IMR-90 (cell line): ENCODE results near the gene GRID1. TPM values are rescaled to one million over a fixed set of nuclear protein-coding genes. Genes with fewer than 3 reads are reported as not detected.

Experiments
- ATAC-seq: fragments of 200-7000 bp; cut with Tn5 transposase; 2 replicates; pipeline ENCODE4 v1.9.1; 2020; ENCODE audit warnings: low read depth, mild to moderate bottlenecking, moderate library complexity
- BruUV-seq: library from RNA; stranded (reverse); fragments of 400-500 nt; replicated peaks from 2 replicates; lab custom pipeline; 2021; lab: Mats Ljungman, UMichigan
- CTCF ChIA-PET: fragments of 300-600 bp; formaldehyde crosslinking; extraction: SDS; loops from one replicate; lab custom pipeline; 2021; ENCODE audit warnings: antibody characterized with exemption; lab: Yijun Ruan, JAX
- POLR2A ChIA-PET: fragments of 300-600 bp; sonication (Branson Sonifier 250); formaldehyde crosslinking; loops from one replicate; lab custom pipeline; 2022; ENCODE audit warnings: antibody characterized with exemption; ENCODE audit not compliant: unreplicated experiment; lab: Charles Lee
- DNase-seq: peaks from one replicate; pipeline ENCODE4 v3.0.0; 2013
- H2AFZ ChIP-seq: replicated peaks from 2 replicates; pipeline ENCODE3; 2013; ENCODE audit warnings: low read length, mild to moderate bottlenecking; ENCODE audit not compliant: poor library complexity
- H2AK5ac ChIP-seq: 2 replicates; pipeline ENCODE4 v1.6.1; 2013; ENCODE audit warnings: low read depth, low read length, inconsistent platforms
- H2AK9ac ChIP-seq: replicated peaks from 2 replicates; pipeline ENCODE3; 2013; ENCODE audit warnings: mild to moderate bottlenecking, low read depth, low read length, moderate library complexity; ENCODE audit not compliant: poor library complexity
- H2BK120ac ChIP-seq: 2 replicates; pipeline ENCODE4 v1.6.1; 2013; ENCODE audit warnings: low read depth, low read length, inconsistent platforms
- H2BK15ac ChIP-seq: 3 replicates; pipeline ENCODE4 v1.6.1; 2013; ENCODE audit warnings: low read depth, low read length, inconsistent platforms
- H2BK20ac ChIP-seq: 2 replicates; pipeline ENCODE4 v1.6.1; 2013; ENCODE audit warnings: low read depth, mild to moderate bottlenecking, inconsistent platforms, low read length, moderate library complexity
- H2BK5ac ChIP-seq: 2 replicates; pipeline ENCODE4 v1.6.1; 2013; ENCODE audit warnings: mild to moderate bottlenecking, low read depth, low read length, inconsistent platforms; ENCODE audit not compliant: poor library complexity, severe bottlenecking
- H3K14ac ChIP-seq: replicated peaks from 2 replicates; pipeline ENCODE4 v1.6.1; 2013; ENCODE audit warnings: low read depth, low read length, inconsistent platforms
- H3K18ac ChIP-seq: 2 replicates; pipeline ENCODE4 v1.6.1; 2013; ENCODE audit warnings: low read depth, low read length, control low read depth
- H3K23ac ChIP-seq: 2 replicates; pipeline ENCODE4 v1.6.1; 2013; ENCODE audit warnings: low read depth, low read length, inconsistent platforms
- H3K27ac ChIP-seq: 2 replicates; pipeline ENCODE4 v1.5.1; 2013; ENCODE audit warnings: mild to moderate bottlenecking, control low read depth, low read length; ENCODE audit not compliant: insufficient read depth
- H3K27me3 ChIP-seq: 2 replicates; pipeline ENCODE4 v1.6.1; 2013; ENCODE audit warnings: low read length; ENCODE audit not compliant: control insufficient read depth, insufficient read depth
- H3K36me3 ChIP-seq: 2 replicates; pipeline ENCODE4 v1.6.1; 2013; ENCODE audit warnings: low read length, mixed read lengths; ENCODE audit not compliant: control insufficient read depth, insufficient read depth
- H3K4ac ChIP-seq: 2 replicates; pipeline ENCODE4 v1.6.1; 2013; ENCODE audit warnings: low read depth, low read length, inconsistent platforms
- H3K4me1 ChIP-seq: 2 replicates; pipeline ENCODE4 v1.6.1; 2013; ENCODE audit warnings: low read length, mixed read lengths; ENCODE audit not compliant: control insufficient read depth, insufficient read depth
- H3K4me2 ChIP-seq: 2 replicates; pipeline ENCODE4 v1.6.1; 2013; ENCODE audit warnings: low read depth, mild to moderate bottlenecking, control low read depth, low read length, moderate library complexity
- H3K4me3 ChIP-seq: 2 replicates; pipeline ENCODE4 v1.5.1; 2013; ENCODE audit warnings: low read depth, mild to moderate bottlenecking, control low read depth, low read length, moderate library complexity; ENCODE audit not compliant: insufficient read depth
- H3K56ac ChIP-seq: 2 replicates; pipeline ENCODE4 v1.6.1; 2013; ENCODE audit warnings: low read length, inconsistent platforms; ENCODE audit not compliant: insufficient read depth; ENCODE audit errors: extremely low read depth
- H3K79me1 ChIP-seq, 2 experiments: 2 replicates each; pipeline ENCODE4 v1.6.1; 2013; ENCODE audit warnings: low read length in 2 of 2, inconsistent platforms in 1 of 2, low read depth in 1 of 2
- H3K9ac ChIP-seq: 2 replicates; pipeline ENCODE4 v1.6.1; 2013; ENCODE audit warnings: low read depth, low read length, control low read depth
- H3K9me1 ChIP-seq: 2 replicates; pipeline ENCODE4 v1.6.1; 2013; ENCODE audit warnings: low read length, inconsistent platforms; ENCODE audit not compliant: insufficient read depth
- H3K9me3 ChIP-seq: 2 replicates; pipeline ENCODE4 v1.6.1; 2013; ENCODE audit warnings: low read length; ENCODE audit not compliant: control insufficient read depth, insufficient read depth
- H4K20me1 ChIP-seq: 2 replicates; pipeline ENCODE4 v1.6.1; 2013; ENCODE audit warnings: low read length, inconsistent platforms; ENCODE audit not compliant: insufficient read depth
- H4K5ac ChIP-seq: 2 replicates; pipeline ENCODE4 v1.6.1; 2013; ENCODE audit warnings: mild to moderate bottlenecking, low read depth, low read length, control low read depth
- H4K8ac ChIP-seq, 2 experiments: 2 replicates each; pipeline ENCODE4 v1.6.1; 2013; ENCODE audit warnings: low read depth in 2 of 2, low read length in 2 of 2, control low read depth in 1 of 2, inconsistent platforms in 1 of 2
- H4K91ac ChIP-seq: 2 replicates; pipeline ENCODE4 v1.6.1; 2013; ENCODE audit warnings: low read depth, low read length, inconsistent platforms; ENCODE audit not compliant: insufficient read depth
- CEBPB ChIP-seq: IDR thresholded peaks from 2 replicates; pipeline ENCODE4 v1.6.1; 2012; ENCODE audit warnings: low read depth, low read length, improper control_type of control experiment
- CHD1 ChIP-seq: IDR thresholded peaks from 2 replicates; pipeline ENCODE4 v1.6.1; 2012; ENCODE audit warnings: low read depth, low read length, improper control_type of control experiment
- CTCF ChIP-seq: conservative IDR thresholded peaks from 2 replicates; pipeline ENCODE4 v1.5.1; 2012; ENCODE audit warnings: mild to moderate bottlenecking, low read depth, low read length, improper control_type of control experiment
- ELK1 ChIP-seq: fragments of 150-350 bp; IDR thresholded peaks from 2 replicates; pipeline ENCODE4 v1.6.1; 2016; ENCODE audit warnings: low read depth, mild to moderate bottlenecking, low read length, moderate library complexity, borderline replicate concordance
- FOS ChIP-seq: fragments of 150-350 bp; IDR thresholded peaks from 2 replicates; pipeline ENCODE4 v1.6.1; 2016; ENCODE audit warnings: low read depth, low read length
- MAZ ChIP-seq: IDR thresholded peaks from 2 replicates; pipeline ENCODE4 v1.6.1; 2012; ENCODE audit warnings: low read depth, mild to moderate bottlenecking, low read length, improper control_type of control experiment, moderate library complexity, borderline replicate concordance
- MXI1 ChIP-seq: IDR thresholded peaks from 2 replicates; pipeline ENCODE4 v1.6.1; 2012; ENCODE audit warnings: low read depth, mild to moderate bottlenecking, low read length, moderate library complexity, borderline replicate concordance
- NFE2L2 ChIP-seq: fragments of 150-350 bp; IDR thresholded peaks from 2 replicates; pipeline ENCODE4 v1.6.1; 2016; ENCODE audit warnings: low read depth, mild to moderate bottlenecking, low read length
- POLR2A ChIP-seq: IDR thresholded peaks from 2 replicates; pipeline ENCODE4 v1.6.1; 2012; ENCODE audit warnings: mild to moderate bottlenecking, low read depth, low read length
- RAD21 ChIP-seq: IDR thresholded peaks from 2 replicates; pipeline ENCODE4 v1.6.1; 2012; ENCODE audit warnings: low read length, improper control_type of control experiment
- SMC3 ChIP-seq: fragments of 150-350 bp; IDR thresholded peaks from 2 replicates; pipeline ENCODE4 v1.6.1; 2016; ENCODE audit warnings: low read depth, mild to moderate bottlenecking, antibody characterized with exemption, low read length, moderate library complexity
- USF2 ChIP-seq: fragments of 150-350 bp; IDR thresholded peaks from 2 replicates; pipeline ENCODE4 v1.6.1; 2017; ENCODE audit warnings: mild to moderate bottlenecking, antibody characterized with exemption, low read length, low read depth
- WGBS, 2 experiments: methylation state at CpG; one replicate each; pipeline versions ENCODE4 v1.1.5 to v1.1.7; 2013; ENCODE audit warnings: missing lambda C conversion rate in 2 of 2; ENCODE audit not compliant: insufficient read length in 1 of 2; ENCODE audit errors: extremely low coverage in 2 of 2; 5-methylcytosine and 5-hydroxymethylcytosine counted together
- dilution Hi-C: fragments of 300-500 bp; cut with HindIII; formaldehyde crosslinking; loops from one replicate; pipeline ENCODE4 v1.14.3; 2018; ENCODE audit warnings: low sequenced_read_pairs; ENCODE audit not compliant: unreplicated experiment
- in situ Hi-C: fragments of 300-500 bp; cut with MboI; formaldehyde crosslinking; loops from 3 replicates; pipeline ENCODE4 v1.14.3; 2019; ENCODE audit warnings: low sequenced_read_pairs, inconsistent platforms, mixed read lengths
- intact Hi-C: fragments of 100-400 bp; cut with micrococcal nuclease; formaldehyde crosslinking; loops from 2 replicates; pipeline ENCODE4 v1.10.0; 2022
- polyA plus RNA-seq, 3 experiments: library from polyadenylated mRNA; depleted of rRNA; stranded (reverse); fragments of >200 nt; gene quantifications; 2 replicates each; pipeline ENCODE4 v1.2.3, GENCODE V29; 2012; ENCODE audit warnings: low replicate concordance in 1 of 3
- total RNA-seq: library from RNA; depleted of rRNA; stranded (reverse); fragments of >200 nt; gene quantifications from 2 replicates; pipeline ENCODE4 v1.2.3, GENCODE V29; 2012

The GRID1 gene
- total and polyA plus RNA-seq, 2 of the 4 experiments (the other 2 are of a cell fraction) = not detected

- in situ Hi-C loops = no loop called here
- POLR2A ChIA-PET = no interaction called here
Observed at GRCh38 chr10:86106616-86107015, 260.0 kb downstream of the GRID1 start.

More at GRCh38 chr10:86106616-86107015, 260.0 kb downstream of the GRID1 start:
- H3K27me3 ChIP-seq = no peaks in the 10 kb centered on the region
- no peak overlapping the region for H3K23ac ChIP-seq
- no peak overlapping the region for H3K4ac ChIP-seq
- intact Hi-C loops (no loop called here), dilution Hi-C loops (no loop called here)
- H2AFZ ChIP-seq = no peak overlapping the region
- H2AK9ac ChIP-seq = no peak overlapping the region
- H4K5ac ChIP-seq = no peak overlapping the region
- H3K4me1 ChIP-seq = no peaks in the 10 kb centered on the region
- CTCF ChIA-PET = no interaction called here
- no peaks in the 10 kb centered on the region for H3K9me1 ChIP-seq
- no peak overlapping the region for H3K14ac ChIP-seq
- no peak overlapping the region for H3K18ac ChIP-seq
- H4K91ac ChIP-seq = no peak overlapping the region
- H3K36me3 ChIP-seq = no peaks in the 10 kb centered on the region
- H4K8ac ChIP-seq = no peak overlapping the region
- ATAC-seq = no peak
- H2BK5ac ChIP-seq = no peak overlapping the region
- no peaks in the 10 kb centered on the region for H4K20me1 ChIP-seq
- H2BK15ac ChIP-seq = no peak overlapping the region
- no peak overlapping the region for H3K56ac ChIP-seq
- DNase-seq = no peak
- no peak overlapping the region for H3K9ac ChIP-seq
- no peaks in the 10 kb centered on the region; the same call in 1 of the 2 replicates for H3K9me3 ChIP-seq
- no peak overlapping the region for H2BK20ac ChIP-seq
- H3K79me1 ChIP-seq = no peaks in the 10 kb centered on the region
- no peak overlapping the region for H3K4me3 ChIP-seq
- no peak overlapping the region for H3K27ac ChIP-seq
- no peak overlapping the region for H3K4me2 ChIP-seq
- 71% methylated on average over 5 of the region's 8 CpGs; no CpG with 5 or more reads in 1 of the 2 experiments for WGBS, 2 experiments
- H2AK5ac ChIP-seq = no peak overlapping the region
- TF ChIP-seq RAD21 (no peak), USF2 (no peak), MAZ (no peak), FOS (no peak), NFE2L2 (no peak), CEBPB (no peak), SMC3 (no peak), CHD1 (no peak), CTCF (no peak), POLR2A (no peak), MXI1 (no peak), ELK1 (no peak)
- BruUV-seq = no TSS peak
- no peak overlapping the region for H2BK120ac ChIP-seq
